ENCODE results near the gene NDRG4. TPM values are rescaled to one million over a fixed set of nuclear protein-coding genes. Genes with fewer than 3 reads are reported as not detected.

The NDRG4 gene
- total and polyA plus RNA-seq, 2 donors (not counting 1 experiment from before 2014, with no cell fraction given): 4.0 to 5.1 TPM

GRCh38 chr16:58510776-58511628 is 11.1 kb downstream of the NDRG4 start:
- no peaks in the 10 kb centered on the region for H3K27me3 ChIP-seq (ENCODE audit: control insufficient read depth, insufficient read depth, low read length)
- no peak overlapping the region for H2AFZ ChIP-seq (ENCODE audit: low read length)
- TF ChIP-seq CTCF (conservative IDR thresholded peaks at IDR 0.05 in 1 of 2, IDR thresholded peaks at IDR 0.05 in 1 of 2; ENCODE audit: low read depth in 1 of 2, low read length in 2 of 2): no peak
- TF ChIP-seq EZH2 (IDR thresholded peaks at IDR 0.05; ENCODE audit: low read length, missing control alignments): no peak
- H3K9ac ChIP-seq (ENCODE audit: insufficient read depth, low read length): no peak overlapping the region
- no peaks in the 10 kb centered on the region for H4K20me1 ChIP-seq (ENCODE audit: control insufficient read depth, extremely low read depth, insufficient read depth, low read length)
- no peaks in the 10 kb centered on the region for H3K79me2 ChIP-seq (ENCODE audit: control insufficient read depth, insufficient read depth, low read length)
- no peak for DNase-seq (ENCODE audit: low read depth in 2 of 2)
- no peak overlapping the region for H3K4me3 ChIP-seq (replicated peaks in 1 of 4; ENCODE audit: control extremely low read depth in 1 of 4, insufficient read depth in 1 of 4, low read depth in 3 of 4, low read length in 4 of 4)
- H3K4me2 ChIP-seq (ENCODE audit: extremely low read depth, insufficient read depth, low read length): no peak overlapping the region
- no peaks in the 10 kb centered on the region for H3K36me3 ChIP-seq (ENCODE audit: control insufficient read depth, insufficient read depth, low read length)
- no peaks in the 10 kb centered on the region for H3K9me3 ChIP-seq (ENCODE audit: control insufficient read depth, insufficient read depth, low read depth, low read length)
- no peaks in the 10 kb centered on the region for H3K4me1 ChIP-seq (ENCODE audit: control insufficient read depth, extremely low read depth, insufficient read depth, low read length)
- H3K27ac ChIP-seq (ENCODE audit: insufficient read depth, low read length): no peak overlapping the region

DNA sequence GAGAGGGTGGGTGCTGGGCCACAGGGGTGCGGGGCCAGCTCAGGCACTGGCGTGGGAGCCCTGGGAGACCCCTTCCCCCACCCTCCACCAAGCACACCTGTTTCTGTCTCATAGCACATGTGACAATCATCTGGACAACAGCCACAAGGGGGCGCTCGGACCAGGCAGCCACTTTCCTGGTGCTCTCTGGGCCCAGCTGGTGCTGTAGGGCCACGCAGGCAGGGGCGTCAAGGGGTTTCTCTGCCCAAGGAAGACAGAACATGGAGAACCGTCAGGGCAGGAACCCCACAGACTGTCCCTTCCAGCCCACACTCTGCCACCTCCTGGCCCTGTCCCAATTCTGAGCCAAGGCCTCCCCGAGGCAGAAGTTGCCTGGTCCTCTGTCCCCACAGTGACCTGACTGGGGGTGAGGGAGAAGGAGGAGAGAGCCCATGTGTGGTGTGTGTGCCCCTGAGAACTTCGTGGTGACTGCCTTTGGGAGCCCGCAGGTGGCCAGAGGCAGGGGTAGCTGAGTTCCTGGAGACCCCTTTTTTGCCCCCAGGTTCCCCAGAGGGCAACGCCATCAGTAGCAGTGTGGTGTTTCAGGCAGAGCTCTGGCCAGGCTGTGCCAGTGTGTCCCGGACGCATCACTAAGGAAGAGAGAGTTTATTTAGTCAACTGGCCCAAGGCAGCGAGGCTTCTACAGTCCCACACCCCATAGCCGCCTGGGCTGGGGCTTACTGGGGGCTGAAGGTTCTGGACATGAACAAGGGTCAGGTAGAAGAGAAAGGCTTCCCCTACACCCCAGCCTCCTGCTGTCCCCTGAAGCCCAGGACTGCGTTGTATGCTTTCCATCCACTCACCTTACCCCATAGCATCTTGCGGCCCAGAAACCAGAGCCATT is 12.2 kb downstream of the NDRG4 start:
- Histone ChIP-seq H3K79me2 (ENCODE audit: control insufficient read depth, insufficient read depth, low read length) (no peaks in the 10 kb centered on the region), H2AFZ (ENCODE audit: low read length) (no peak overlapping the region), H3K27me3 (ENCODE audit: control insufficient read depth, insufficient read depth, low read length) (no peaks in the 10 kb centered on the region), H3K9me3 (ENCODE audit: control insufficient read depth, insufficient read depth, low read depth, low read length) (no peaks in the 10 kb centered on the region), H3K9ac (ENCODE audit: insufficient read depth, low read length) (no peak overlapping the region), H3K27ac (ENCODE audit: insufficient read depth, low read length) (no peak overlapping the region), H3K4me3 (replicated peaks in 1 of 4; ENCODE audit: control extremely low read depth in 1 of 4, insufficient read depth in 1 of 4, low read depth in 3 of 4, low read length in 4 of 4) (no peak overlapping the region), H3K4me1 (ENCODE audit: control insufficient read depth, extremely low read depth, insufficient read depth, low read length) (peaks cover 2% of the 10 kb centered on the region), H3K4me2 (ENCODE audit: extremely low read depth, insufficient read depth, low read length) (no peak overlapping the region), H4K20me1 (ENCODE audit: control insufficient read depth, extremely low read depth, insufficient read depth, low read length) (no peaks in the 10 kb centered on the region), H3K36me3 (ENCODE audit: control insufficient read depth, insufficient read depth, low read length) (peaks cover 2% of the 10 kb centered on the region)
- peak; percentile 38 to 55 for DNase-seq (ENCODE audit: low read depth in 2 of 2)
- TF ChIP-seq CTCF (conservative IDR thresholded peaks at IDR 0.05 in 1 of 2, IDR thresholded peaks at IDR 0.05 in 1 of 2; ENCODE audit: low read depth in 1 of 2, low read length in 2 of 2) (peak; percentile 64 to 73), EZH2 (IDR thresholded peaks at IDR 0.05; ENCODE audit: low read length, missing control alignments) (no peak)

DNA sequence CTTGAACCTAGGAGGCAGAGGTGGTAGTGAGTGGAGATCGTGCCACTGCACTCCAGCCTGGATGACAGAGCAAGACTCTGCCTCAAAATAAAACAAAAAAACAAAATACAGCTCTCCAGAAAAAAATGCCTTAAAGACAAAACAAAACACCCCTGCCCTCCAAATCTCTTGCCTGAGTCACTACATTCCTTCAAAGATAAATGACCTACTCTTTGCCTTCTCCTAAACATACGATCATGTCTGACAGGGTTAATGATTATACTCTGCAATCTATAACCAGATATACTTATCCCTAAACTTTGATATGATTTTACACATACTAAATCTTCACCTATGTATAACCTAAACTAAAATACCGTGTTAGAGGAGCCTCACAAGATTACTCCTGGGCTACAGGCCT is 13.9 kb downstream of the NDRG4 start:
- peak in 1 of 2 donors; percentile 44 for DNase-seq (ENCODE audit: low read depth in 2 of 2)
- no peak overlapping the region for H2AFZ ChIP-seq (ENCODE audit: low read length)
- no peak for TF ChIP-seq EZH2 (IDR thresholded peaks at IDR 0.05; ENCODE audit: low read length, missing control alignments)
- no peak for TF ChIP-seq CTCF (conservative IDR thresholded peaks at IDR 0.05 in 1 of 2, IDR thresholded peaks at IDR 0.05 in 1 of 2; ENCODE audit: low read depth in 1 of 2, low read length in 2 of 2)
- H3K4me1 ChIP-seq (ENCODE audit: control insufficient read depth, extremely low read depth, insufficient read depth, low read length): peaks cover 2% of the 10 kb centered on the region
- H3K27ac ChIP-seq (ENCODE audit: insufficient read depth, low read length): no peak overlapping the region
- H3K36me3 ChIP-seq (ENCODE audit: control insufficient read depth, insufficient read depth, low read length): peaks cover 2% of the 10 kb centered on the region
- no peaks in the 10 kb centered on the region for H3K27me3 ChIP-seq (ENCODE audit: control insufficient read depth, insufficient read depth, low read length)
- no peak overlapping the region for H3K9ac ChIP-seq (ENCODE audit: insufficient read depth, low read length)
- H3K9me3 ChIP-seq (ENCODE audit: control insufficient read depth, insufficient read depth, low read depth, low read length): no peaks in the 10 kb centered on the region
- H3K79me2 ChIP-seq (ENCODE audit: control insufficient read depth, insufficient read depth, low read length): no peaks in the 10 kb centered on the region
- no peaks in the 10 kb centered on the region for H4K20me1 ChIP-seq (ENCODE audit: control insufficient read depth, extremely low read depth, insufficient read depth, low read length)
- no peak overlapping the region for H3K4me3 ChIP-seq (replicated peaks in 1 of 4; ENCODE audit: control extremely low read depth in 1 of 4, insufficient read depth in 1 of 4, low read depth in 3 of 4, low read length in 4 of 4)
- no peak overlapping the region for H3K4me2 ChIP-seq (ENCODE audit: extremely low read depth, insufficient read depth, low read length)
